K562 (cell line): ENCODE measurements around the gene PARD6A.

Experiments used
- EZH2 ChIP-seq: IDR thresholded peaks from 2 replicates; pipeline ENCODE4 v1.6.1; 2012; ENCODE audit warnings: low read depth, mild to moderate bottlenecking, inconsistent platforms, low read length, borderline replicate concordance
- FOSL1 ChIP-seq: fragments of 200-800 bp; sonication (Bioruptor generic); conservative IDR thresholded peaks from 2 replicates; pipeline ENCODE4 v1.6.1; 2016; ENCODE audit warnings: missing genetic modification characterization, missing compliant biosample characterization
- MTA2 ChIP-seq: fragments of 450-650 bp; IDR thresholded peaks from 2 replicates; pipeline ENCODE4 v1.6.1; 2016; ENCODE audit warnings: low read depth
- NCOA6 ChIP-seq: fragments of 450-650 bp; IDR thresholded peaks from 2 replicates; pipeline ENCODE4 v1.6.1; 2017; ENCODE audit warnings: mild to moderate bottlenecking
- POLR2B ChIP-seq: fragments of 450-650 bp; IDR thresholded peaks from 2 replicates; pipeline ENCODE4 v1.6.1; 2018; ENCODE audit warnings: low read depth; ENCODE audit not compliant: partially characterized antibody
- SP1 ChIP-seq: sonication (generic); formaldehyde crosslinking; IDR thresholded peaks from 2 replicates; pipeline ENCODE4 v1.8.1; 2022; ENCODE audit warnings: mild to moderate bottlenecking, missing genetic modification reagents
- TAF1 ChIP-seq: IDR thresholded peaks from 2 replicates; pipeline ENCODE4 v1.6.1; 2011; ENCODE audit warnings: mild to moderate bottlenecking, low read length, moderate library complexity; ENCODE audit not compliant: insufficient read depth, control insufficient read depth, severe bottlenecking; ENCODE audit errors: extremely low read depth
- TF ChIP-seq, protein P1 (sequence below), 3 experiments: IDR thresholded peaks in 2 of 3; conservative IDR thresholded peaks in 1 of 3; 2 replicates each; pipeline ENCODE4 v1.5.1; 2011 to 2012; ENCODE audit warnings: low read length in 3 of 3, mild to moderate bottlenecking in 3 of 3, control low read depth in 2 of 3, improper control_type of control experiment in 1 of 3, inconsistent platforms in 1 of 3, low read depth in 1 of 3, mixed read lengths in 1 of 3, moderate library complexity in 1 of 3; ENCODE audit not compliant: insufficient read depth in 2 of 3
- TF ChIP-seq, protein P2 (sequence below), 2 experiments: fragments of 450-650 bp; formaldehyde crosslinking in 1 of 2; IDR thresholded peaks; 2 replicates each; pipeline versions ENCODE4 v1.4.0 to v1.6.1; 2014 to 2020; ENCODE audit warnings: mild to moderate bottlenecking in 2 of 2, borderline replicate concordance in 1 of 2, low read depth in 1 of 2

GRCh38 chr16:67685388-67686112, 24.8 kb downstream of the PARD6A start:
- TF ChIP-seq MTA2: no peak
- no peak for TF ChIP-seq EZH2
- TF ChIP-seq FOSL1 (tag): no peak
- TF ChIP-seq, protein P1, sequence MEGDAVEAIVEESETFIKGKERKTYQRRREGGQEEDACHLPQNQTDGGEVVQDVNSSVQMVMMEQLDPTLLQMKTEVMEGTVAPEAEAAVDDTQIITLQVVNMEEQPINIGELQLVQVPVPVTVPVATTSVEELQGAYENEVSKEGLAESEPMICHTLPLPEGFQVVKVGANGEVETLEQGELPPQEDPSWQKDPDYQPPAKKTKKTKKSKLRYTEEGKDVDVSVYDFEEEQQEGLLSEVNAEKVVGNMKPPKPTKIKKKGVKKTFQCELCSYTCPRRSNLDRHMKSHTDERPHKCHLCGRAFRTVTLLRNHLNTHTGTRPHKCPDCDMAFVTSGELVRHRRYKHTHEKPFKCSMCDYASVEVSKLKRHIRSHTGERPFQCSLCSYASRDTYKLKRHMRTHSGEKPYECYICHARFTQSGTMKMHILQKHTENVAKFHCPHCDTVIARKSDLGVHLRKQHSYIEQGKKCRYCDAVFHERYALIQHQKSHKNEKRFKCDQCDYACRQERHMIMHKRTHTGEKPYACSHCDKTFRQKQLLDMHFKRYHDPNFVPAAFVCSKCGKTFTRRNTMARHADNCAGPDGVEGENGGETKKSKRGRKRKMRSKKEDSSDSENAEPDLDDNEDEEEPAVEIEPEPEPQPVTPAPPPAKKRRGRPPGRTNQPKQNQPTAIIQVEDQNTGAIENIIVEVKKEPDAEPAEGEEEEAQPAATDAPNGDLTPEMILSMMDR (IDR thresholded peaks at IDR 0.05 in 2 of 3, conservative IDR thresholded peaks at IDR 0.05 in 1 of 3; ENCODE audit: insufficient read depth in 2 of 3, low read depth in 1 of 3, low read length in 3 of 3): no peak
- TF ChIP-seq POLR2B: no peak
- TF ChIP-seq SP1 (CRISPR knock-in tag): no peak
- TF ChIP-seq, protein P2, sequence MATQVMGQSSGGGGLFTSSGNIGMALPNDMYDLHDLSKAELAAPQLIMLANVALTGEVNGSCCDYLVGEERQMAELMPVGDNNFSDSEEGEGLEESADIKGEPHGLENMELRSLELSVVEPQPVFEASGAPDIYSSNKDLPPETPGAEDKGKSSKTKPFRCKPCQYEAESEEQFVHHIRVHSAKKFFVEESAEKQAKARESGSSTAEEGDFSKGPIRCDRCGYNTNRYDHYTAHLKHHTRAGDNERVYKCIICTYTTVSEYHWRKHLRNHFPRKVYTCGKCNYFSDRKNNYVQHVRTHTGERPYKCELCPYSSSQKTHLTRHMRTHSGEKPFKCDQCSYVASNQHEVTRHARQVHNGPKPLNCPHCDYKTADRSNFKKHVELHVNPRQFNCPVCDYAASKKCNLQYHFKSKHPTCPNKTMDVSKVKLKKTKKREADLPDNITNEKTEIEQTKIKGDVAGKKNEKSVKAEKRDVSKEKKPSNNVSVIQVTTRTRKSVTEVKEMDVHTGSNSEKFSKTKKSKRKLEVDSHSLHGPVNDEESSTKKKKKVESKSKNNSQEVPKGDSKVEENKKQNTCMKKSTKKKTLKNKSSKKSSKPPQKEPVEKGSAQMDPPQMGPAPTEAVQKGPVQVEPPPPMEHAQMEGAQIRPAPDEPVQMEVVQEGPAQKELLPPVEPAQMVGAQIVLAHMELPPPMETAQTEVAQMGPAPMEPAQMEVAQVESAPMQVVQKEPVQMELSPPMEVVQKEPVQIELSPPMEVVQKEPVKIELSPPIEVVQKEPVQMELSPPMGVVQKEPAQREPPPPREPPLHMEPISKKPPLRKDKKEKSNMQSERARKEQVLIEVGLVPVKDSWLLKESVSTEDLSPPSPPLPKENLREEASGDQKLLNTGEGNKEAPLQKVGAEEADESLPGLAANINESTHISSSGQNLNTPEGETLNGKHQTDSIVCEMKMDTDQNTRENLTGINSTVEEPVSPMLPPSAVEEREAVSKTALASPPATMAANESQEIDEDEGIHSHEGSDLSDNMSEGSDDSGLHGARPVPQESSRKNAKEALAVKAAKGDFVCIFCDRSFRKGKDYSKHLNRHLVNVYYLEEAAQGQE (IDR thresholded peaks at IDR 0.05; ENCODE audit: borderline replicate concordance): no peak
- TF ChIP-seq, protein P2 (CRISPR knock-in tag; IDR thresholded peaks at IDR 0.05; ENCODE audit: low read depth): no peak
- TF ChIP-seq NCOA6: no peak
- TF ChIP-seq TAF1: no peak
